HFFc6 (cell line): ENCODE measurements around the gene ATP8A2. TPM values are rescaled to one million over a fixed set of nuclear protein-coding genes. Genes with fewer than 3 reads are reported as not detected.

Source experiments
- DNase-seq: peaks from one replicate; pipeline ENCODE4 v3.0.0-alpha.2; 2018
- H3K27ac Mint-ChIP-seq: 2 replicates; pipeline ENCODE4 v1.8.0; 2020; ENCODE audit warnings: mild to moderate bottlenecking, mixed read lengths
- H3K27me3 Mint-ChIP-seq: 2 replicates; pipeline ENCODE4 v1.8.0; 2021; ENCODE audit warnings: mild to moderate bottlenecking, moderate library complexity, mixed read lengths; ENCODE audit not compliant: insufficient read depth
- H3K36me3 Mint-ChIP-seq: 2 replicates; pipeline ENCODE4 v1.8.0; 2021; ENCODE audit warnings: low read depth, mixed read lengths
- H3K4me1 Mint-ChIP-seq: 2 replicates; pipeline ENCODE4 v1.8.0; 2020; ENCODE audit warnings: low read depth, mixed read lengths
- H3K4me3 Mint-ChIP-seq: 2 replicates; pipeline ENCODE4 v1.8.0; 2020; ENCODE audit warnings: mild to moderate bottlenecking, moderate library complexity, mixed read lengths
- H3K9me3 Mint-ChIP-seq: 2 replicates; pipeline ENCODE4 v1.8.0; 2020; ENCODE audit warnings: mild to moderate bottlenecking, mixed read lengths
- total RNA-seq, 6 experiments: library from RNA; stranded (reverse); fragmentation: NEBNext Ultra II Directional; extraction: Animal tissue kit (Norgen Biotek cat#: 25700); gene quantifications; 2 replicates in 1 of 6; 3 replicates in 5 of 6; pipeline ENCODE4 v1.2.3, GENCODE V29; 2021
- TF ChIP-seq, protein P1 (sequence below): fragments of 200-600 bp; sonication (generic); IDR thresholded peaks from 2 replicates; pipeline ENCODE4 v1.5.0; 2021; ENCODE audit warnings: antibody characterized with exemption, mild to moderate bottlenecking

The ATP8A2 gene
- total RNA-seq, 6 experiments from 2014 or later, result 0.02 TPM; not detected in 5

DNA sequence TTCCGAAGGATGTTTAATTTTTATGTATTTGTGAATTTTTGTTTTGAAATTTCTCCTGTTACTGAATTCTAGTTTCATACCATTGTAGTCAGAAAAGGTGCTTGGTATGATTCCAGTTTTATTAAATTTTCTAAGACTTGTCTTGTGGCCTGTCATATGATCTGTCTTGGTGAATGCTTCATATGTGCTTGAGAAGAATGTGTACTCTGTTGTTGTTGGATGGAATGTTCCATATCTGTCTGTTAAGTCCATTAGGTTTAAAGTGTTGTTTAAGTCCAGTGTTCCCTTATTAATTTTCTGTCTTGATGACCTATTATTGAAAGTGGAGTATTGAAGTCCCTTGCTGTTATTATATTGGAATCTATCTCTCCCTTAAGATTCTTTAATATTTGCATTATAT lies 273.9 kb downstream of the ATP8A2 start:
- TF ChIP-seq, protein P1, sequence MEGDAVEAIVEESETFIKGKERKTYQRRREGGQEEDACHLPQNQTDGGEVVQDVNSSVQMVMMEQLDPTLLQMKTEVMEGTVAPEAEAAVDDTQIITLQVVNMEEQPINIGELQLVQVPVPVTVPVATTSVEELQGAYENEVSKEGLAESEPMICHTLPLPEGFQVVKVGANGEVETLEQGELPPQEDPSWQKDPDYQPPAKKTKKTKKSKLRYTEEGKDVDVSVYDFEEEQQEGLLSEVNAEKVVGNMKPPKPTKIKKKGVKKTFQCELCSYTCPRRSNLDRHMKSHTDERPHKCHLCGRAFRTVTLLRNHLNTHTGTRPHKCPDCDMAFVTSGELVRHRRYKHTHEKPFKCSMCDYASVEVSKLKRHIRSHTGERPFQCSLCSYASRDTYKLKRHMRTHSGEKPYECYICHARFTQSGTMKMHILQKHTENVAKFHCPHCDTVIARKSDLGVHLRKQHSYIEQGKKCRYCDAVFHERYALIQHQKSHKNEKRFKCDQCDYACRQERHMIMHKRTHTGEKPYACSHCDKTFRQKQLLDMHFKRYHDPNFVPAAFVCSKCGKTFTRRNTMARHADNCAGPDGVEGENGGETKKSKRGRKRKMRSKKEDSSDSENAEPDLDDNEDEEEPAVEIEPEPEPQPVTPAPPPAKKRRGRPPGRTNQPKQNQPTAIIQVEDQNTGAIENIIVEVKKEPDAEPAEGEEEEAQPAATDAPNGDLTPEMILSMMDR, result no peak
- H3K27ac Mint-ChIP-seq, result no peak overlapping the region
- H3K4me1 Mint-ChIP-seq, result no peaks in the 10 kb centered on the region
- H3K9me3 Mint-ChIP-seq, result peaks cover 47% of the 10 kb centered on the region
- no peaks in the 10 kb centered on the region for H3K36me3 Mint-ChIP-seq
- no peaks in the 10 kb centered on the region for H3K27me3 Mint-ChIP-seq
- DNase-seq, result no peak
- H3K4me3 Mint-ChIP-seq, result no peak overlapping the region

DNA sequence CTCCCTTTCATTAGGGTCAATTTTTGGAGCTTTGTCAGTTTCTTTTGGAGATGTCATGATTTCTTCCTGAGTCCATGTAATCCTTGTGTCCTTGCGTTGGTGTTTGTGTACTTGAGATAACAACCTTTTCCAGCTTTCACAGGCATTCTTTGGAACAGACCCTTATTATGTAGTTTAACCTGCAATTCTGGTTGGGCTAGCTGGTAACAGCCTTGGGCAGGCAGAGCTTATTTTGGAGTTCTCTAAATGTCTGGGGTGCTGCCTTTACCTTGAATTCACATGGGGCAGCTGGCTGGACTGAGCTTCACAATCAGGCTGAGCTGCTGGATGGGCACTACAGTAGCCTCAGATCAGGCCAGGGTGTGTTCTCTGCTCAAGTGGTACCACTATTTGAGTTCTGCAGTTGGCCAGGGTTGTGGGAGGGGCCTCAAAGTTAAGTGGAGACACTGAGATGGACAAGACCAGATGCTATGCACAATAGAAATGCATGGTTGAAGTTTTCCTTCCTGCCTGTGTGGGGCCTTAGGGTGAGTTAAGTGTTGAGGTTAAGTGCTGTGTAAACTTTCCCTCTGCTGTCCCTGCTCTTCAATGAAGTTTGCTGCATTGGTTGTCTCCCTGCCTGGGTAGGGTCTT lies 277.3 kb downstream of the ATP8A2 start:
- Mint-ChIP-seq H3K9me3 (peaks cover 42% of the 10 kb centered on the region), H3K27me3 (no peaks in the 10 kb centered on the region), H3K4me1 (no peaks in the 10 kb centered on the region), H3K36me3 (no peaks in the 10 kb centered on the region), H3K4me3 (no peak overlapping the region), H3K27ac (no peak overlapping the region)
- DNase-seq, result no peak
- TF ChIP-seq, protein P1, result no peak

DNA sequence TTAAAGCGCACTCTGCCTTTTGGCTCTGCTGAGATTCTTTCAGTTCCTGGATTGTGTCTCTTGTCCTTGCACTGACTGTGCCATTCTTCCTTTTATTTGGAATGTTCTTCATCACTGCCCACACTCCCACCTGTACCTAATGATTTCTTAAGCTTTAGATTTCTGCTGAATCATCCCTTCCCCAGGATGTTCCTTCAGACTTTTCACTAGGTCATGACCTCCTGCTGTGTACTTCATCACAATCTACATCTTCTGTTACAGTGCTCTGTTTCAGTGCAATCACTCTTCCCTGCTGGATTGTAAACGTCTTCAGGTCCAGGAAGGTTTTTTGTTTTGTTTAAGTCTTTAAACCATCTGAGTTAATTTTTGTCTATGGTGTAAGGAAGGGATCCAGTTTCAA lies 281.0 kb downstream of the ATP8A2 start:
- Mint-ChIP-seq H3K4me3 (no peak overlapping the region), H3K36me3 (no peaks in the 10 kb centered on the region), H3K27me3 (no peaks in the 10 kb centered on the region), H3K27ac (no peak overlapping the region), H3K4me1 (no peaks in the 10 kb centered on the region), H3K9me3 (peaks cover 57% of the 10 kb centered on the region)
- DNase-seq, result no peak
- TF ChIP-seq, protein P1, result no peak

DNA sequence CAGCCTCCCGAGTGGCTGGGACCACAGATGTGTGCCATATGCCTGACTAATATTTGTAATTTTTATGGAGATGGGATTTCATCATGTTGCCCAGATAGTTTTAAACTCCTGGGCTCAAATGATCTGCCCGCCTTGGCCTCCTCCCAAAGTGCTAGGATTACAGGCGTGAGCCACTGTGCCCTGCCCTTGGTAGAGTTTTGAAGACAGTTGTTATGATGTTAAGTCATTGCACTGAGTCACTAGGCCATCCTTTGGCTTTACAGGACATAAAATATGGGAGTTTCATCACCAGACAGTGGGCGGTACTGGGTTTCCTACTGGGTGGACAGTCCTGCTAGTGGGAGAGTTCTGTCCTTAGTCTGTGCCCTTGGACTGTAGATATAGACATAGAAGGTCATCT lies 282.5 kb downstream of the ATP8A2 start:
- H3K9me3 Mint-ChIP-seq, result peaks cover 65% of the 10 kb centered on the region

DNA sequence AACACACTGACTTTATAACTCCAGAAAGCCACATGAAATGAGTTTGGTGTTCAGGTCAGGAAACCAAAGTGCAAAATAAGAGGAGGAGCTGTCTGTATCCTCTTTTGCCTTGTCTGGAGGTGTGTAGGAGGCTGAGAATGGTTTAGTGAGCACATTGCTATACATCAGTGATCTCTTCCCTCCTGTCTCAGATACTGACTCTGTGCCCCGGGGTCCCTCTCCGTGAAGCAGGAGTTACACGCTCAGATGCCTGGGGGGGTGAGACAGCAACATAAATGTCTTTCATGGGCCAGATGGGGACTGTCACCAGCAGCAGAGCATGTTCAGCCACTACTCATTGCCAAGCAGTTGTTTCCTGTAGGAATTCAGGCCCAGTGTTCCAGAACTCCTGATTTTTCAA lies 285.4 kb downstream of the ATP8A2 start:
- H3K4me1 Mint-ChIP-seq, result no peaks in the 10 kb centered on the region
- H3K4me3 Mint-ChIP-seq, result no peak overlapping the region
- TF ChIP-seq, protein P1, result no peak
- no peak for DNase-seq
- H3K27ac Mint-ChIP-seq, result no peak overlapping the region
- peaks cover 72% of the 10 kb centered on the region for H3K9me3 Mint-ChIP-seq
- no peaks in the 10 kb centered on the region; the same call in 1 of the 2 replicates for H3K27me3 Mint-ChIP-seq
- H3K36me3 Mint-ChIP-seq, result no peaks in the 10 kb centered on the region

More for the DNA sequence above, 282.5 kb downstream of the ATP8A2 start:
- Mint-ChIP-seq H3K27me3 (no peaks in the 10 kb centered on the region), H3K36me3 (no peaks in the 10 kb centered on the region), H3K4me1 (no peaks in the 10 kb centered on the region), H3K27ac (no peak overlapping the region), H3K4me3 (no peak overlapping the region)
- TF ChIP-seq, protein P1, result no peak
- DNase-seq, result no peak
